HCT116 (cell line): ENCODE data around the gene RGCC.

ENCODE experiments used
- EZH2 ChIP-seq: fragments of 200-600 bp; sonication (generic); IDR thresholded peaks from 2 replicates; pipeline ENCODE4 v1.6.1; 2017; ENCODE audit warnings: antibody characterized with exemption, mixed run types
- EZH2phosphoT487 ChIP-seq: fragments of 200-600 bp; IDR thresholded peaks from 2 replicates; pipeline ENCODE4 v1.6.1; 2018; ENCODE audit warnings: antibody characterized with exemption, borderline replicate concordance
- FOSL1 ChIP-seq: IDR thresholded peaks from 2 replicates; pipeline ENCODE4 v1.6.1; 2012; ENCODE audit warnings: low read depth
- POLR2A ChIP-seq: IDR thresholded peaks from 2 replicates; pipeline ENCODE4 v1.7.0; 2011; ENCODE audit warnings: borderline replicate concordance; ENCODE audit not compliant: insufficient read depth, insufficient read length; ENCODE audit errors: extremely low read depth
- POLR2AphosphoS5 ChIP-seq: IDR thresholded peaks from 2 replicates; pipeline ENCODE4 v1.6.1; 2011; ENCODE audit warnings: mild to moderate bottlenecking, low read depth, low read length, moderate library complexity
- SRF ChIP-seq: IDR thresholded peaks from 2 replicates; pipeline ENCODE4 v1.6.1; 2012; ENCODE audit warnings: low read depth
- TF ChIP-seq, protein P1 (sequence below), 3 experiments: fragments of 200-600 bp in 1 of 3; sonication (generic) in 1 of 3; IDR thresholded peaks in 2 of 3; conservative IDR thresholded peaks in 1 of 3; 2 replicates each; pipeline ENCODE4 v1.5.1; 2012 to 2017; ENCODE audit warnings: low read depth in 2 of 3, low read length in 2 of 3, antibody characterized with exemption in 1 of 3, borderline replicate concordance in 1 of 3, control low read depth in 1 of 3, mild to moderate bottlenecking in 1 of 3, mixed read lengths in 1 of 3, mixed run types in 1 of 3, moderate library complexity in 1 of 3; ENCODE audit not compliant: insufficient read depth in 1 of 3
- TF ChIP-seq, protein P2 (sequence below): IDR thresholded peaks from 2 replicates; pipeline ENCODE4 v1.6.1; 2012
- TF ChIP-seq, protein P3 (sequence below): IDR thresholded peaks from 2 replicates; pipeline ENCODE4 v1.6.1; 2012
- TF ChIP-seq, protein P4 (sequence below): IDR thresholded peaks from 2 replicates; pipeline ENCODE4 v1.6.1; 2012; ENCODE audit warnings: low read depth

DNA sequence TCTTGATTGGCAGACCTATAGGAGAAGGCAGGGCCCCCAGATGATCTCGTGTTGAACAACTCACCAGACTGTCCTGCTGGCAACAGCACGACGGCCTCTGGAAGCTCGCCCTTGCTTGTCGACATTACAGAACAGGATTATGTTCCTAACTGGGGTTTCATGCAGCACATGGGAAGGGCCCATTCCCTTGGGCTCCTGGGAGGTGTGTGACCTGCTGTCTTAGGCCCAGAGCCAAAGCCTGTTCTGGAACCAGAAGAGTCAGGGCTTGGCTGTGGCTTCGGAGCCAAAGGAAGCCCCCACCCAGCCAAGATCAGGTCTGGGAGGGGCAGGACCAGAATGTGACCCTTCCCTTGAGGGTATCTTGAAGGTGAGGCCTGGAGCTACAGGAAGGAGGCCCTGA, 36.9 kb downstream of the RGCC start:
- TF ChIP-seq, protein P1, sequence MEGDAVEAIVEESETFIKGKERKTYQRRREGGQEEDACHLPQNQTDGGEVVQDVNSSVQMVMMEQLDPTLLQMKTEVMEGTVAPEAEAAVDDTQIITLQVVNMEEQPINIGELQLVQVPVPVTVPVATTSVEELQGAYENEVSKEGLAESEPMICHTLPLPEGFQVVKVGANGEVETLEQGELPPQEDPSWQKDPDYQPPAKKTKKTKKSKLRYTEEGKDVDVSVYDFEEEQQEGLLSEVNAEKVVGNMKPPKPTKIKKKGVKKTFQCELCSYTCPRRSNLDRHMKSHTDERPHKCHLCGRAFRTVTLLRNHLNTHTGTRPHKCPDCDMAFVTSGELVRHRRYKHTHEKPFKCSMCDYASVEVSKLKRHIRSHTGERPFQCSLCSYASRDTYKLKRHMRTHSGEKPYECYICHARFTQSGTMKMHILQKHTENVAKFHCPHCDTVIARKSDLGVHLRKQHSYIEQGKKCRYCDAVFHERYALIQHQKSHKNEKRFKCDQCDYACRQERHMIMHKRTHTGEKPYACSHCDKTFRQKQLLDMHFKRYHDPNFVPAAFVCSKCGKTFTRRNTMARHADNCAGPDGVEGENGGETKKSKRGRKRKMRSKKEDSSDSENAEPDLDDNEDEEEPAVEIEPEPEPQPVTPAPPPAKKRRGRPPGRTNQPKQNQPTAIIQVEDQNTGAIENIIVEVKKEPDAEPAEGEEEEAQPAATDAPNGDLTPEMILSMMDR (IDR thresholded peaks at IDR 0.05 in 2 of 3, conservative IDR thresholded peaks at IDR 0.05 in 1 of 3; ENCODE audit: borderline replicate concordance in 1 of 3, insufficient read depth in 1 of 3, low read depth in 2 of 3, low read length in 2 of 3) = no peak
- TF ChIP-seq POLR2A (no peak), SRF (no peak), POLR2AphosphoS5 (no peak), EZH2 (no peak), FOSL1 (no peak), EZH2phosphoT487 (no peak)
- TF ChIP-seq, protein P2, sequence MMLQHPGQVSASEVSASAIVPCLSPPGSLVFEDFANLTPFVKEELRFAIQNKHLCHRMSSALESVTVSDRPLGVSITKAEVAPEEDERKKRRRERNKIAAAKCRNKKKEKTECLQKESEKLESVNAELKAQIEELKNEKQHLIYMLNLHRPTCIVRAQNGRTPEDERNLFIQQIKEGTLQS = no peak
- TF ChIP-seq, protein P3, sequence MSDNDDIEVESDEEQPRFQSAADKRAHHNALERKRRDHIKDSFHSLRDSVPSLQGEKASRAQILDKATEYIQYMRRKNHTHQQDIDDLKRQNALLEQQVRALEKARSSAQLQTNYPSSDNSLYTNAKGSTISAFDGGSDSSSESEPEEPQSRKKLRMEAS = no peak
- TF ChIP-seq, protein P4, sequence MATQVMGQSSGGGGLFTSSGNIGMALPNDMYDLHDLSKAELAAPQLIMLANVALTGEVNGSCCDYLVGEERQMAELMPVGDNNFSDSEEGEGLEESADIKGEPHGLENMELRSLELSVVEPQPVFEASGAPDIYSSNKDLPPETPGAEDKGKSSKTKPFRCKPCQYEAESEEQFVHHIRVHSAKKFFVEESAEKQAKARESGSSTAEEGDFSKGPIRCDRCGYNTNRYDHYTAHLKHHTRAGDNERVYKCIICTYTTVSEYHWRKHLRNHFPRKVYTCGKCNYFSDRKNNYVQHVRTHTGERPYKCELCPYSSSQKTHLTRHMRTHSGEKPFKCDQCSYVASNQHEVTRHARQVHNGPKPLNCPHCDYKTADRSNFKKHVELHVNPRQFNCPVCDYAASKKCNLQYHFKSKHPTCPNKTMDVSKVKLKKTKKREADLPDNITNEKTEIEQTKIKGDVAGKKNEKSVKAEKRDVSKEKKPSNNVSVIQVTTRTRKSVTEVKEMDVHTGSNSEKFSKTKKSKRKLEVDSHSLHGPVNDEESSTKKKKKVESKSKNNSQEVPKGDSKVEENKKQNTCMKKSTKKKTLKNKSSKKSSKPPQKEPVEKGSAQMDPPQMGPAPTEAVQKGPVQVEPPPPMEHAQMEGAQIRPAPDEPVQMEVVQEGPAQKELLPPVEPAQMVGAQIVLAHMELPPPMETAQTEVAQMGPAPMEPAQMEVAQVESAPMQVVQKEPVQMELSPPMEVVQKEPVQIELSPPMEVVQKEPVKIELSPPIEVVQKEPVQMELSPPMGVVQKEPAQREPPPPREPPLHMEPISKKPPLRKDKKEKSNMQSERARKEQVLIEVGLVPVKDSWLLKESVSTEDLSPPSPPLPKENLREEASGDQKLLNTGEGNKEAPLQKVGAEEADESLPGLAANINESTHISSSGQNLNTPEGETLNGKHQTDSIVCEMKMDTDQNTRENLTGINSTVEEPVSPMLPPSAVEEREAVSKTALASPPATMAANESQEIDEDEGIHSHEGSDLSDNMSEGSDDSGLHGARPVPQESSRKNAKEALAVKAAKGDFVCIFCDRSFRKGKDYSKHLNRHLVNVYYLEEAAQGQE = no peak
